Hepatic stellate cell (primary cell): Measurements from ENCODE around the gene KDELR3.

Source experiments
- DNase-seq: peaks from one replicate; pipeline ENCODE4 v3.0.0; 2011; ENCODE audit warnings: low spot score

Gene KDELR3

DNA sequence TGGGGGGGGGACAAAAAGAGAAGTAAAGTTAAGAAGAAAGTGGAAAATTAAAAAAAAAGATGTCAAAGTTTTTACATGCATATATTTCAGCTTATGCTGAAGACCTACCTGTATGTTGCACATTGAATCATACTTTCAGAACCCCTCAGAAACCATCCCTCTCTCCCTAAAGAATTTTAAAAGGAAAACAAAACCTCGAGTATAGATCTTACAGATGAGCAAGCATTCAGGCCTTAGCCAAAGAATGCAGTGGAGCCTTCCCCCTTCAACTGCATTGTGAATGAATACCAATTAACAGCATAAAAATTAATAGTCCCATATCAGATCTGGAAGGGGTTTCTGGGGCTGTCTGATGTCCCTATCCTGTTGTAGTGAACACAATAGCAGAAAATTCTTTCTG is 16.3 kb downstream of the KDELR3 start:
- no peak for DNase-seq

GRCh38 chr22:38485783-38486182 is 17.9 kb downstream of the KDELR3 start:
- no peak for DNase-seq

DNA sequence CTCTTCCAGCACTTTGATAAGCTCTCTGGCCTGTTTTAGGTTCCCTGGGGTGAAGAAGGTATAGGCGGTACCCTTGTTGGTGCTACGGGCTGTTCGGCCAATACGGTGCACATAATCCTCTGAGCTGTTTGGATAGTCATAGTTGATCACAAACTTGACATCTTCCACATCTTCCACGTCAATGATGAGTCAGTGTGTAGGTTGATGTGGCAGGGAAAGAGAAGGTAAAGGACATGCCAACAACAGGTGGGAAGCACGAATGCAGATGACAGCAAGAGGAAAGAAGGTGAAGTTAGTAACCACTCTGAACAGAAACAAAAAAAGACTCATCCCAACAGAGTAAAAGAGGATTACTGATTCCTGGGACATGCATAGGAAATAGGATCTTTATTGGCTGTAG is 20.1 kb downstream of the KDELR3 start:
- DNase-seq = no peak

- DNase-seq = no peak
These were observed 21.2 kb downstream of the KDELR3 start for GRCh38 chr22:38489142-38489541.

DNA sequence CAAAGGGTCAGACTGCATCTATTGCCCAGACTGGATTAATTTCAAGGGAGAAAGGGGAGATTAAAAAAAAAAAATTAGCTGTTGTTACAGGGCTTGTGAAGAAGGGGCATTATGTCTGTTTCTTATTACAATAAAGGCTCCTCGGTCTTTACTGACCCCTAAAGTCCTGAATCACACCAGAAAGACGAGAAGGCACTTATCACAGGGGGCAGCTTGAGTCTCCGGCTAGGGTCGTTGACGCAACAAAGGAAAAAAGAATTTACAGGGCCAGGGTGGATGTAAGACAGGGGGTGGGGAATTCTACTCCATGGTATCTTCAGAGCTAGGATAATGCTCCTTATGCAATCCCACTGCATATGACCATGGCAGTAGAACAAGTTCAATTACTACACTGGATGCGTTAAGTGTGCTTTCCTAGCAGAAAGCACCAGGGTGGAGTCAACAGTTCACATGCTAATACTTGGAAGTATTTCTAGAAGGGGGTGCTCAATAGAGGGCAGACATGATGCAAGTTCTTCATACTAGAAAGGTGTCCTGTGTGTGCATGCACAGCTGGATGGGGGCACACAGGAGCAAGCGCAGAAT is 21.8 kb downstream of the KDELR3 start:
- DNase-seq = no peak

DNA sequence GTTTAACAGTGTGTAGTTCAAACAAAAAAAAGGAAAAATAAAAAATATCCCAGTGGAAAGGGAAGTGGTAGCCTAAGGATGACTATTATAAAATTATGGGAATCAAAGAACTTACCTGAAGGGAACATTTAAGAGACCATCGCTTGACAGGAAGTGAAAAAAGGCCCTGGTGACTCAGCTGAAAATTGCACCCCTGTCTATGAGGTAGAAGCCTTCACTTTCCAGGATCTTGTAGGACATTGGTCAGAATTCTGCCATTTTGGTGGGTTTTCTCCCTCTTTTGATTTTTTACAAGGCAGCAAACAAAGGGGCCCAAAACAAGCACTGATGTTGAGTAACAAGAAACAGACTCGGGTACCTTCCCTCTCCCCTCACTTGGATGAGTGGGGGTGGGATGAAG is 22.6 kb downstream of the KDELR3 start:
- DNase-seq = no peak

DNA sequence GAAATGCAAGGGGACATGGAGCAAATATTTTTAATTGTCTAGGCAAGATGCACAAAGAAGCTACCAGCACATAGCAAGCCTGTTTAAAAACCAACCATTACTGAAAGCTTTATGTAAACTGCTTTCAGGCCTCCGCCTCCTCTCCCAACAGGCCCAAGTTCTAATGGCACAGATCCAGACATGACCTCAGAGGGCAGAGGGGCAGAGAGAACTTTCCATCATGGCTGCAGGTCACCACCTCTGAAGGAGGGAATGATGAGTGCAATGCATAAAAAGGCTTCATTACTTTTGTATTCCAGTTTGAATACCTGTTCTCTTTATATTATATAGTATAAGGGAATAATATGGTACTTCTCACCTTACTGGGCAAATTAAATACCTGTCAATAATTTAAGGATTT is 23.0 kb downstream of the KDELR3 start:
- no peak for DNase-seq

DNA sequence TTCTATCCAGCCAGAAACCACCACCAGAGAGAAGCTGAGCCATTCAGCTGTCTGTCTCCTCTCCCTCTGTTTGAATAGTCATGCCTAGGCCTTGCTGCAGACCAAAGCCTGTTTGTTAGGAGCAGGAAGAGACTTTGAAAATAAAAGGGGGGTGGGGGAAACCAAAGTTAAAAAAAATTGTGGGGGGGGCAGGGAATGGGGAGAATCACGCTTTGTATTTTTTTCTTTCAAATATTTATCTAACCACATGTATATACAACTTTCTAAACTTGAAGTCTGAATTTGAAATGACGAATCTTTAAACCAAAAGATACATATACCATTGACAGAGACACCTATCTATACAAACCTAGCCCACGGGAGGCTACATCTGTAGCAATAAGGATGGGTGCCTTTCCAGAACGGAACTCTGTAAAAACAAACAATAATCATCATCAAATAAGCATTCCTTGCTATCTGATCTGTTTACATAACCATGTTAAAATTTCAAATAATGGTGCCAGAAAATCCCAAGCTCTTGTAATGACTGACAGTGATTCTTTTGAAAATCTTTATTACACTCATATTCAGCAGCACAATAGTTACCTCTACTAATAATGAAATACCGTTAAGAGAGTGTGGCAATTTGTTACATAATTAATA is 23.9 kb downstream of the KDELR3 start:
- DNase-seq = no peak

- DNase-seq = peak; percentile 64
These were observed 26.6 kb downstream of the KDELR3 start for GRCh38 chr22:38494498-38494897.

DNA sequence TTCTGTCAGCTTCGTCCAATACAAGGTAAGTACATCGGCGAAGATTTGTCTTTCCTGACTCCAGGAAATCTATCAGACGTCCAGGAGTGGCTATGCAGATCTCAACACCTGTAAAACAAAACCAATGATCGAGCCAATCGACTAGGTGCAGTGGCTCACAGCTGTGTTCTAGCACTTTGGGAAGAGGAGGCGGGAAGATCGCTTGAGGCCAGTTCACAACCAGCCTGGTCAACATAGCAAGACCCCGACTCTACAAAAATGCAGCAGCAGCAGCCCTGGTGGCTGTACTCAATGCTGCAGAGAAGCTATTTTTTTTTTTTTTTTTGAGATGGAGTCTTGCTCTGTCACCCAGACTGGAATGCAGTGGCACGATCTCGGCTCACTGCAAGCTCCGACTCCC is 27.0 kb downstream of the KDELR3 start:
- DNase-seq = no peak

DNA sequence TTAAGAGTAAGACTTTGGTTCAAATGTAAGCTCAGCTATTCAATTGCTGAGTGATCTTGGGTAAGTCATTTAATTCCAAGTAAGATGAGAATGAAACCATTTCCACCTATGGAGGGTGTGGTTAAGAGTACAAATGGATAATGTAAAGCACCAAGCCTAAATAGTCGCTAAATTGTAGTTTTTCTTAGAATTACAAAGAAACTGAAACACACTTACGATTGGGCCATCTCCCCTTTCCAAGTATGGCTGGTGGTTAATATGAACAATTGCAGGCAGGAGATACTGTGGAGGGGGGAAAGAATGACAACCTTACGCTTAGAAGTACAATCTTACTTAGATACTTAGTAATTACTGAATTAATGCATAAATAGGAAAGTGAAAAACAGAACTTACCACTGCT is 30.0 kb downstream of the KDELR3 start:
- DNase-seq = no peak

GRCh38 chr22:38501797-38502672 is 34.1 kb downstream of the KDELR3 start:
- no peak for DNase-seq

DNA sequence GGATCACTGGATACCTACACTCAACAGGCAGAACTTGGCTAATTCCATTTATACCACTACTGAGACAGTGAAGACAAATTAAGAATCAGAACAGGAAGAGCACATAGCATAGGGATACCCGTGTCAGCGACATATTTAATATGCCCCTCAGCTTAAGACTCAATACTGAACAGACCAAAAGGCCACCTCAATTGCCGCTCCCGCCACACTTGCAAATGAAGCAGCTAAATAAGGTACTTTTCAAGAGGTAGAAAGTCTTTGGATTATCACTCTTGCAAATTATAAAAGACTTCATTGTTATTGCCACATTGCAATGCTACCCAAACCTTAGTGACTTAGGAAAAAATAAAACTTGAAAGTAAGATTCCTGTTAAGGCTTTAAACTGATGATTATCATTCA is 35.1 kb downstream of the KDELR3 start:
- no peak for DNase-seq

DNA sequence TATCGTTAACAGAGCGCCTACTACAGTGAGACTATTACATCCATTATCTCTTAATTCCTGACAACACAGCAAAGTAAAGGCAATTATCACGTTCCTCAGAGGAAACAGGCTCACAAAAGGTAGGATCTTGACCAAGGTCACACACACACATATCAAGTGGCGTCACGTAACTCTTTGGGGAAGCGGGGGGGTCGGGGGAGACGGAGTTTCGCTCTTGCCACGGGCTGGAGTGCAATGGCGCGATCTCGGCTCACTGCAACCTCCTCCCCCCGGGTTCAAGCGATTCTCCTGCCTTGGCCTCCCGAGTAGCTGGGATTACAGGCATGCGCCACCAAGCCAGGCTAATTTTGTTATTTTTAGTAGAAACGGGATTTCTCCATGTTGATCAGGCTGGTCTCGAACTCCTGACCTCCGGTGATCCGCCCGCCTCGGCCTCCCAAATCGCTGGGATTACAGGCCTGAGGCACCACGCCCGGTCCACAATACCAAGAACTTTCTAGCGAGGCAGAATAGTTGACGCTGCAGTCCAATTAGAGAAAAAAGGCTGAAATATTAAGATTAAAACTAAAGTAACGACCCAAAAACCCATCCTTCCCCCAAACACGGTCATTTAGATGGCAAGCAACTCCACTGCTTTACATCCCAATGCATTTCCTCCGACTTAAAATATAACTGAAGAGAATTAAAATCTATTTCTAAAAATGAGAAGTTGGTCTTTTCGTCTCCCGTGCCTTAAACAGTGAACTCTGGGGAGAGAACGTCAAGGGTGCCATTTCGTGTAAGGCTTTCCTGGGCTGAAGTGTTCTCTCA is 37.0 kb downstream of the KDELR3 start:
- peak; percentile 25 for DNase-seq

- DNase-seq = peak; percentile 68
These were observed 37.7 kb downstream of the KDELR3 start for GRCh38 chr22:38505541-38506117.

DNA sequence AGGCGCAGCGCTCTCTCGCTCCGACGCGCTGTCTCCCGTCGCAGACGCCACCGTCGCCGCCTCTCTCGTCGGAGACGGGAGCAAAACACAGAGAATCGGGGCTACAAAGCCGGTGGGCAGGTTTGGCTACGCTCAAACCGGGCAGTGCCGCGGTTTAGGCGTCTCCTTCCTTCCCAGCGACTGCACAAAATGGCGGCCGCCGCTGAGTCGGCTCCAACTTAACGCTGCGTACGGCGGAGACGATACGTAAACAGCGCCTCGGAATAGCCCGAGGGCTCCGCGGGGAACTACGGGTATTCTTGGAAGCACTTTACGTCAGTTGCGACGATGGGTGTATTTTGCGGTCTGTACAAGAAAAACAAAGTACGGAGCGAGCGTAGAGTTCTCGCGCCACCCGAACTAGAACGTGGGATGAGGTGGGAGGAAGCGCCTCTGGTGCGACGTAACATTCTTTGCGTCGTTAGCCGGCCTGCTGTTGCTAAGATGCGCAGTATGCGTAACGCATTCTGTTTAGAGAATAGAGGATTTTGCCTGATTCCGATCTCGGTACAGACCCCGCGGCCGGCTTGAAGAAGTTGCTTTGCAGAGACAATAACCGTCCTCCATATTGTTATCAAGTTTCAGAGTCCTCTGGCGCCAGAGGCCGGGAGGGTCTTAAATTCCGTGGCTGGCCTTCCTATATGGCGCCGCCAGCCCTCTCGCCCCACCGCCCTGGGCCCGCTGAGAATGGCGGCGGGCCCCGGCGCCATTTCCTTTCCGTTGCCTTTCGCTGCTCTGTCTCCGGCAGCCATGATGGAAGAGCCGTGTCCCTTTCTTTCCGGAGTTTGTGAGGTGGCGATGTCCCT is 38.4 kb downstream of the KDELR3 start, which contains the start of gene DDX17:
Gene DDX17 (minus strand): TSS at position 194 of the 845 bp plus-strand sequence.
- DNase-seq = peak; percentile 93

DNA sequence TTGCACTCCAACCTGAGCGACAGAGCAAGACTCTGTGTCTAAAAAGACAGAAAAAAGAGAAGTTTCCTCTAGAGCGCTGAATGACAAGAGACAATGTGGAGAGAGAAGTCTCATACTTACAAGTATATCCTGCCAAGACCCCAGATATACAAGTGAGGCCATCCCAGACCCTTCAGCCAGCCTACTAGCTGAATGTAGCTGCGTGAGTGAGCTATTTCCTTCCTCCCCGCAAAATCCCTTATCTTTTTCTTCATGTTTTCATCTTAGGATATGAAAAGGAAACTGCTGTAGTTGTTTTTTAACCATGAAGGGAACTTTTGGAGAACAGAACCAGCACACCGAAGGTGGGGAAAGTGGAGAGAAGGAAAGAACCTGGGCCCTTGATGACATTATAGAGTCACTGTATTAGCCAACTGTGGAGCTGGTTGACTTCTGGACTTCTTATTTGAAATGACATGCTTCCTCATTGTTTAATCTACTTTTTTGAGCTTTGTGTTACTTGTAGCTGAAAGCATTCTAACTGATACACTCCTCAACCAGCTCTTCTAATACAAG is 42.6 kb downstream of the KDELR3 start:
- no peak for DNase-seq

GRCh38 chr22:38513063-38513462 is 45.2 kb downstream of the KDELR3 start:
- no peak for DNase-seq

DNA sequence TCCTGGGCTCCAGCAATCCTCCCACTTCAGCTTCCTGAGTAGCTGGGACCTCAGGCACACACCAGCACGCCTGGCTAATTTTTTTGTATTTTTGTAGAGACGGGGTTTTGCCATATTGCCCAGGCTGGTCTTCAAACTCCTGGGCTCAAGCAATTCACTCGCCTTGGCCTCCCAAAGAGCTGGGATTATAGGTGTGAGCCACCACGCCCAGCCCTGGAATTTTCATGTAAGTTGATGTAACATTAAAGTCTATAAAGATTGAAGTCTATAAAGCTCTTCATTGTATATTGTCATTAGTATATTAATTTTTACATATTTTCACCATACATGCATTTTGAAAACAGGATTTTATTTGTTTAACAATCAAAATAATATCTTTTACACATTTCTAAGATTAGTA is 50.7 kb downstream of the KDELR3 start:
- DNase-seq = no peak

DNA sequence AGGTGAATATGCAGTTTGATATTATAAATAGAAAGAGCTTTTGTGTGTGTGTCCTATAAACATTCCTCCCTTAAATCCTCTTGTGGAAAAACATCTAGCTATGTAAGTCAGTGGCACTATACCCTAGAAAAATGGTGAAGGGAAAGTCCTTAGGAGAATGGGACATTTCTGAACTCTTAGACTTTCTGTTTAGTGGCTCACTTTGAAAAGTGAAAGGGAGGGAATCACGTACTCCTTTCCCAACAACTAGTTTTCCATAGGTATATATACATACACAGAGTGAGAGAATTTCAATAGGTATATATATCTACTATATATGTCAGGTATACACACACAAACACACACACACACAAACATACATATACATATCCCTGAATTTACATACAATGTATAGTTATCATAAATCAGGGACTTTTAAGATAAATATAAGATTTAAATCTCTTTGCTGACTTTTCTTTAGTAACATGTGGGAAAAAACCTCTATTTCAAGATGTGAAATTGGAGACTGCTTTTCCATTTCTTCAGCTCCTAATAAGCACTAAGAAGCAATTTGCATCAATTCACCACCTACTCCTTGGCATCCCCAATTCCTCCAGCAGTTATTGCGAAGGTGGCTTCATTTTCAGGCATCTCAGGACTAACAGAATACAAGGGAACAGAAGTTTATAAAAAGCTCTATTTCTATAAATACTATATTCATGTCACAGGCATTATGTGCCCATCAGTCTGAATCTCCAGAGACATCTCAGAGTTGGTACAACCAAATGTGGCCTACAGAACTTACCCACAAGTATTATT is 51.8 kb downstream of the KDELR3 start:
- DNase-seq = no peak
